Osteocyte (in vitro differentiated cells): ENCODE data around the gene ARL4A. TPM values are rescaled to one million over a fixed set of nuclear protein-coding genes. Genes with fewer than 3 reads are reported as not detected.

Experiments
- DNase-seq: peaks from one replicate; pipeline ENCODE4 v3.0.0; 2021; ENCODE audit warnings: mixed read lengths; ENCODE audit not compliant: unreplicated experiment; ENCODE audit errors: extremely low spot score
- H3K27ac Mint-ChIP-seq: one replicate; pipeline ENCODE4 v1.8.0; 2021; ENCODE audit warnings: mild to moderate bottlenecking, mixed read lengths; ENCODE audit not compliant: unreplicated experiment
- H3K27me3 Mint-ChIP-seq: one replicate; pipeline ENCODE4 v1.8.0; 2021; ENCODE audit warnings: mixed read lengths; ENCODE audit not compliant: unreplicated experiment
- H3K36me3 Mint-ChIP-seq: one replicate; pipeline ENCODE4 v1.8.0; 2021; ENCODE audit warnings: mixed read lengths; ENCODE audit not compliant: unreplicated experiment
- H3K4me1 Mint-ChIP-seq: one replicate; pipeline ENCODE4 v1.8.0; 2021; ENCODE audit warnings: mixed read lengths; ENCODE audit not compliant: unreplicated experiment
- H3K4me3 Mint-ChIP-seq: one replicate; pipeline ENCODE4 v1.8.0; 2021; ENCODE audit warnings: mild to moderate bottlenecking, moderate library complexity, mixed read lengths; ENCODE audit not compliant: unreplicated experiment
- H3K9me3 Mint-ChIP-seq: one replicate; pipeline ENCODE4 v1.8.0; 2021; ENCODE audit warnings: mixed read lengths; ENCODE audit not compliant: unreplicated experiment
- total RNA-seq: library from RNA; stranded (reverse); gene quantifications from 2 replicates; pipeline ENCODE4 v1.2.1, GENCODE V29; 2021
- TF ChIP-seq, protein P1 (sequence below): fragments of 200-600 bp; sonication (generic); IDR thresholded peaks from 2 replicates; pipeline ENCODE4 v1.5.0; 2021; ENCODE audit warnings: antibody characterized with exemption, mild to moderate bottlenecking, moderate library complexity

The ARL4A gene
- total RNA-seq, 1 donor from 2014 or later, result 9.6 TPM

DNA sequence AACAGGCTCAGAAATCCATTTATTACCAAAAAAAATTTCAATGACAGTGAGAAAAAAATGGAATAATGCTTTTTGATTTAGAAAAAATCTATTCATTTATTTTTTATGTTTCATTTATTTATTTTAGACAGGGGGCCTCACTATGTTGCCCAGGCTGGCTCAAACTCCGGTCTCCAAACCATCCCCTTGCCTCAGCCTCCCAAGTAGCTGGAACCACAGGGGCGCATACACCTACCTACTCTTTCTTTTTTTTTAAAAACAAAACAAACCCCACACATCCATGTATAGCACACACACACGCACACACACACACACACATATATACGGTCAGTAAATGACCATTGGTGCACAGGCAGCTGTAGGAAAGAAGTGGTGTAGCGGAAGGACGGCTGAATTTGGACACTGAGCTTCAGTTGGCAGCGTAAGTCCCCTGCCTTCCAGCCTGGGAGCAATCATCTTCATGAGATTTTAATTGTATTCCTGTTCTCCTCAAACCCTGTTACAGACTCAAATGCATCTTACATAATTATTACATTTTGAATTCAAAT lies 28.8 kb downstream of the ARL4A start:
- peak overlapping the region; percentile 93 for H3K27ac Mint-ChIP-seq
- H3K36me3 Mint-ChIP-seq, result no peaks in the 10 kb centered on the region
- peaks cover 54% of the 10 kb centered on the region for H3K4me1 Mint-ChIP-seq
- TF ChIP-seq, protein P1, sequence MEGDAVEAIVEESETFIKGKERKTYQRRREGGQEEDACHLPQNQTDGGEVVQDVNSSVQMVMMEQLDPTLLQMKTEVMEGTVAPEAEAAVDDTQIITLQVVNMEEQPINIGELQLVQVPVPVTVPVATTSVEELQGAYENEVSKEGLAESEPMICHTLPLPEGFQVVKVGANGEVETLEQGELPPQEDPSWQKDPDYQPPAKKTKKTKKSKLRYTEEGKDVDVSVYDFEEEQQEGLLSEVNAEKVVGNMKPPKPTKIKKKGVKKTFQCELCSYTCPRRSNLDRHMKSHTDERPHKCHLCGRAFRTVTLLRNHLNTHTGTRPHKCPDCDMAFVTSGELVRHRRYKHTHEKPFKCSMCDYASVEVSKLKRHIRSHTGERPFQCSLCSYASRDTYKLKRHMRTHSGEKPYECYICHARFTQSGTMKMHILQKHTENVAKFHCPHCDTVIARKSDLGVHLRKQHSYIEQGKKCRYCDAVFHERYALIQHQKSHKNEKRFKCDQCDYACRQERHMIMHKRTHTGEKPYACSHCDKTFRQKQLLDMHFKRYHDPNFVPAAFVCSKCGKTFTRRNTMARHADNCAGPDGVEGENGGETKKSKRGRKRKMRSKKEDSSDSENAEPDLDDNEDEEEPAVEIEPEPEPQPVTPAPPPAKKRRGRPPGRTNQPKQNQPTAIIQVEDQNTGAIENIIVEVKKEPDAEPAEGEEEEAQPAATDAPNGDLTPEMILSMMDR, result no peak
- H3K9me3 Mint-ChIP-seq, result no peaks in the 10 kb centered on the region
- DNase-seq, result no peak
- peak overlapping the region; percentile 60 for H3K4me3 Mint-ChIP-seq
- H3K27me3 Mint-ChIP-seq, result no peaks in the 10 kb centered on the region

DNA sequence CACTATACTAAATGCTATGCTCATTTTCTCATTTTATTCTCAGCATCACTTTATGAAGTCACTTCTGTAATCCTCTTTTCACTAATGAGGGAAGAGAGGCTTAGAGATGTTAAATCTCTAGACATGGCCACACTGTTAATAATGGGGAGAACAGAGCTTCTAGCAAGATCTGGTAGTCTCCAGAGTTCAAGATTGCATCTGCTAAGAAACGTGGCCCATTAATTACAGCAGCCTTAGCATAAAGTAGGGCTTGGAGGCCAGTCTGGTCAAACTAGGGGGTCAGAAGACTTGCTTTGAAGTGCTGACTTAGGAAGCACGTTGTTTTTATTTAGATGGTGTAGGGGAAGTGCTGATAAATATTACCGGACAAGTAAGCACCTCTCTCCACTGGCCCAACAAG lies 29.3 kb downstream of the ARL4A start:
- TF ChIP-seq, protein P1, result no peak
- H3K9me3 Mint-ChIP-seq, result no peaks in the 10 kb centered on the region
- DNase-seq, result no peak
- peaks cover 54% of the 10 kb centered on the region for H3K4me1 Mint-ChIP-seq
- H3K27ac Mint-ChIP-seq, result peak overlapping the region; percentile 93
- no peaks in the 10 kb centered on the region for H3K27me3 Mint-ChIP-seq
- no peak overlapping the region for H3K4me3 Mint-ChIP-seq
- no peaks in the 10 kb centered on the region for H3K36me3 Mint-ChIP-seq

DNA sequence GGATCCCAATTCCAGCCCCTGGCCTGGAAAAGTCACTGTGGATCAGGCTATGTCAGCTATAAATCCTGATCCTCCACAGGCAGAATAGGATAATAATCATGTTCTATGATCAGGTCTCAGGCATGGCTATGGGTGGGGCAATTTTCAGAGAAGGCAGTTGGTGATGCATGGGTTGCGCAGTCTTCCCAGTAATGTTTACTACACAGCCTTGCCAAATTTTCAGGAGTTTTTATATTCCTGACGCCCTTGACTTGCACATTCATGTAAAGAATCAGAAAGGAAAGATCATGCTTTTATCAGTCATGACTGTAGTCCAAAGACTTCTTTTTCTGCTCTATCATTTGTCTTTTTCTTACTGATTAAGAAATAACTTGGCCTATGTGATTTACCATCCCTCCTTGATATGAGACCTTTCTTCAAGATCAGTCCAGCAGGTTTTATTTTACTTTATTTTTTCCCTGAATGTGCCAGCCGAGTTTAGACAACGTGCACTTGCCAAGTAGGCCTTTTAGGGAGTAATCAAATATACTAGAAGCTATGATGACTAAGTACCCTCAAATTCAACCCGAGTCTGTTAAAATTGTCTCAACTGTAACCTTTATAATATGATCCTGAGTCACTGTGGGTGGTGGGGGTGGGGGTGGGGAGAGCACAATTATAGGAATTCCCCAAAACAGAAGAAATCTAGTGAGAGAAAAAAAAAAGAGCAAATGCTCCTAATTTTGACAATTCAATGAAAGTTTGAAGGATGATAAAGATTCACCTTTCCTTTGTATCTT lies 31.9 kb downstream of the ARL4A start:
- Mint-ChIP-seq H3K4me3 (no peak overlapping the region), H3K9me3 (no peaks in the 10 kb centered on the region), H3K27me3 (no peaks in the 10 kb centered on the region), H3K36me3 (no peaks in the 10 kb centered on the region), H3K4me1 (peaks cover 45% of the 10 kb centered on the region), H3K27ac (peak overlapping the region; percentile 73)
- no peak for DNase-seq
- TF ChIP-seq, protein P1, result no peak

DNA sequence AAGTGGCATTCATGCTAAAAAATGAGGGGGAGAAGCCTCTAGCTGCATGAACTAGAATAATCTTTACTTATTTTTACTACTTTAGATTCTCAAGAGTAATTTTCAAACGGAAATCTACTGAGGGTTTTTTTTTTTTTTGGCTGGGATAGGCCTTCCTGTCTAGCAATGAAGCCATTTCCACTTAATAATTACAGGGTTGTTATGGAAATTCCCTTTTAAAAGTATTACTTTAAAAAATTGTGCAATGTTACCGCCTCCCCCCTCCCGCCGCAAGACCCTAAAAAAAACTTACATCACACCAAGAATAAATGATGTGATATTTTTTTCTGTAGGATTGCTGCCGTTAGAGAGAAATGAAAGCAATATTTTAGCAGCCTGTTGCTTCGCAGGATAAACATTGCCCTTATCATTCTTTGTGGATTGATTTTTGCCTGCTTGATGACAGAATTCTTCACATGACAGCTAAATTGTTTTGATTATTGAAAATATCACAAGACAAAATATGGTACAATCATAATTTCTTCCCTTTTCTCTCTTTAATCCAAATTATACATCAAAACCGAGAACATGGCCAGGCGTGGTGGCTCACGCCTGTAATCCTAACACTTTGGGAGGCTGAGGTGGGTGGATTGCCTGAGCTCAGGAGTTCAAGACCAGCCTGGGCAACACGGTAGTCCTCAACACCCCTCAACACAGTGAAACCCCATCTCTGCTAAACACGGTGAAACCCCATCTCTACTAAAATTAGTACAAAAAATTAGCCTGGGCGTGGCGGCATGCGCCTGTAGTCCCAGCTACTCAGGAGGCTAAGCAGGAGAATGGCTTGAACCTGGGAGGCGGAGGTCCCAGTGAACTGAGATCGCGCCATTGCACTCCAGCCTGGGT lies 32.8 kb downstream of the ARL4A start:
- H3K4me3 Mint-ChIP-seq, result no peak overlapping the region
- peaks cover 39% of the 10 kb centered on the region for H3K4me1 Mint-ChIP-seq
- no peaks in the 10 kb centered on the region for H3K27me3 Mint-ChIP-seq
- no peaks in the 10 kb centered on the region for H3K9me3 Mint-ChIP-seq
- H3K36me3 Mint-ChIP-seq, result no peaks in the 10 kb centered on the region
- DNase-seq, result no peak
- peak overlapping the region; percentile 73 for H3K27ac Mint-ChIP-seq
- TF ChIP-seq, protein P1, result no peak
